HG03565 (cell line): ENCODE measurements around the gene PEX26.
"Not testable (repeated sequence)": the region's sequence is repeated elsewhere in the genome, so short reads cannot be mapped to it uniquely, and the experiment has no call there.

ENCODE experiments used
- ATAC-seq: cut with Tn5 transposase; IDR thresholded peaks from one replicate; pipeline ENCODE4 v1.9.1; 2021; ENCODE audit warnings: mild to moderate bottlenecking, moderate library complexity; ENCODE audit not compliant: unreplicated experiment

Gene PEX26

DNA sequence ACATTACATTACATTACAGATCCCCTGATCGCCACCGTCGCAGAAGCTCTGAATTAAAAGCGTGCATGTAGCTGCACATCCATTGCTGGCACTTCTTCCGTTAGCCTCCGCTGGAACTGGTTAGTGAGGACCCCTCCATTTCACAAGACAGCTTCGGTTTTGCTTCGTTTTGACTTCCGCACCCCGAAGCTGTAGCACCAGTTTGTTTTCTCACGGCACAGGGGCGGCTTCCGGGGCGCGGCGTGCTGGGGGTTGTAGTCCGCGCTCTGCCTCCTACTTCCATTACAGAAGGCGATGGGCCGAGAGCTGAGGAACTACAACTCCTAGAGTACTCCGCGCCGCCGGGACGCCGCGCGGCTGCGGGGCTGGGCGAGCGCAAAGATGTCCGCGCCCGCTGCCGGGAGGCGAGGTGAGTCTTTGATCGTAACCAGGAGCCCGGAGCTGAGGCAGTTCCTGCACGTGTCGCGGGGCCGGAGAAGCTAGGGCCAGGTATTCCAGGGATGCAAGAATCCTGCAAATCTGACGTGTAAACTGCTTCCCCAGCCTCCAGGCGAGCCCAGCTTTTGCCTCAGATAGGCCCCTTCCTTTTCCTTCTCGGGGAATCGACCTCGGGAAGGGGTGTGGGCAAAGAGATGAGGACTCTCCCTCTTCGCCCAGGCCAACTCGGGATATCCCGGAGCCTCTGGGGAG lies at the start of gene PEX26:
Gene PEX26 (plus strand): TSS at position 352 of the 690 bp plus-strand sequence. CDS start 387 bp downstream, outside the sequence.
- ATAC-seq, result peak; percentile 69

DNA sequence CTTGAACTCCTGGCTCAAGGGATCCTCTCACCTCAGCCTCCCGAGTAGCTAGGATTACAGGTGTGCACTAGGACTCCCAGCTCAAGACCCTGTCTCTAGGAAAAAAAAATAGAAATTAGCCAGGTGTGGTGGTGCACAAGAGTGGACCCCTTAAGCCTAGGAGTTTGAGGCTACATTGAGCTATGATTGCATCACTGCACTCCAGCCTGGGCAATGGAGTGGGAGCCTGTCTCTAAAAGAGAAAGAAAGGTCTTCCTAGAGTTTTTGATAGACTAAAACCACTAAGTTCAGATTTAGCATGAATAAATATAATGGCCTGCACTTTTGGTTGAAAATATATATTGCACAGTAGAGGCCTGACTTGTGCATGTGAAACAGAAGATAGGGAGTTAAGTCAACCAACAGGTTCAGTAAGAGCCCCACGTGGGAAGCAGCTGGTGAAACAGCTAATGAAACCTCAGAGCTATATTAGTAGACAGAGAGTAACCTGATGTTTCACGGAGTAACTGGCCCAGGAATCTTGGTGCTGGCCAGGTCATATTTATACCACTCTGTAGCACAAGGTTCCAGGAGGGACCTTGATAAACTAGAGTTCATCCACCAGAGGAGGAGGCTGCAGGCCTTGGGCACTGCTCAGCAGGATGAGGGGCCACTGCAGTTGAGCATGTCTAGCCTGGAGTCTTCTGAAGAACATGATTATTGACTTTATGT lies 48.8 kb upstream of the PEX26 start:
- ATAC-seq, result no peak

DNA sequence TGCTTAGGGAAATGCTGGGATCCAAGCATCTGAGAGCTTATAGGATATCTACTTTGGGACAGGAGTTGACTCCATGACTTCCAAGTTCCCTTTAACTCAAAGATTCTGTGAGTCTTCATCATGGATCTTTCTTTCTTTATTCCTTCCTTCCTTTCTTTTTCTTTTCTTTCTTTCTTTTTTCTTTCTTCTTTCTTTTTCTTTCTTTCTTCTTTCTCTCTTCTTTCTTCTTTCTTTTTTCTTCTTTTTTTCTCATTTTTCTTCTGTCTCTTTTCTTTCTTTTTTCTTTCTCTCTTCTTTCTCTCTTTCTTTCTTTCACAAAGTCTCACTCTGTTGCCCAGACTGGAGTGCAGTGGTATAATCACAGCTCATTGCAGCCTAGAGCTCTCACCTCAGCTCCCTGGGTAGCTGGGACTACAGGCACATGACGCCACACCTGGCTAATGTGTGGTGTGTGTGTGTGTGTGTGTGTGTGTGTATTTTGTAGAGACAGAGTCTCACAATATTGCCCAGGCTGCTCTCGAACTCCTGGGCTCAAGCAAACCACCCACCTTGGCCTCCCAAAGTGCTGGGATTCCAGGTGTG lies 48.0 kb upstream of the PEX26 start:
- no peak for ATAC-seq

DNA sequence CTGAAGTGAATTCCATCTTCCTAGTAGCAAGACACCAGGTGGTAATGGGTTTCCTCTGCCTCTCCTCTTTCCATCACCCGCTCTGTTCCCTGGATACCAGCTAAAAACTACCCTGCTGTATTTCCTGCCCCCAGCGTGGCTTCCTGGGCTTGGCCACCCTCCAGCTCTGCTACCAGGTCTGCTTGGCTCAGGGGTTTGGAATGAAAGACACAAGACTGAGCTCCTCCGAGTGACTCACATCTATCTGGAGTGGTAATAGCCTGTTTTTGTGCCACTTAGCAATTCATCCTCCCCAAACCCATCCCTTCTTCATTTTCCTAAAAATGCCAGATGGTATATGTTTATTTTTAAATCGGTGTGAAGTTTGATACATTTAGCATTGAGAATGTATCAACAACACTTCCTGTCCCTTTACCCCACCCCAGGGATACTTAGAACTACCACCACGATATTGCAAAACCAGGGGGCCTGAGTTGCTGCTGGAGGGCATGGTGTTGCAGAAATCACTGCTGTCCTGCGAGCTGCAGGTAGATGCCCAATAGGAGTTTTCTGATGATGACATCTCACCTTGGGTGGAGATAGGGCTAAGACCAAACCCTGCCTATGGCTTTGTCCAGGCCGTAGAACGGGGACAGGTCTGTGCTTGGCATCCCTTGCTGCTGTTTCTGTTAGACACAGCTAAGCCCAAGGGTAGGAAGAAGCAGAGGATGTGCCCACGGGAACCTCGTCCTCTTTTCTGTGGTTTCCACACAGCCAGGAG lies 45.9 kb upstream of the PEX26 start:
- ATAC-seq, result no peak

DNA sequence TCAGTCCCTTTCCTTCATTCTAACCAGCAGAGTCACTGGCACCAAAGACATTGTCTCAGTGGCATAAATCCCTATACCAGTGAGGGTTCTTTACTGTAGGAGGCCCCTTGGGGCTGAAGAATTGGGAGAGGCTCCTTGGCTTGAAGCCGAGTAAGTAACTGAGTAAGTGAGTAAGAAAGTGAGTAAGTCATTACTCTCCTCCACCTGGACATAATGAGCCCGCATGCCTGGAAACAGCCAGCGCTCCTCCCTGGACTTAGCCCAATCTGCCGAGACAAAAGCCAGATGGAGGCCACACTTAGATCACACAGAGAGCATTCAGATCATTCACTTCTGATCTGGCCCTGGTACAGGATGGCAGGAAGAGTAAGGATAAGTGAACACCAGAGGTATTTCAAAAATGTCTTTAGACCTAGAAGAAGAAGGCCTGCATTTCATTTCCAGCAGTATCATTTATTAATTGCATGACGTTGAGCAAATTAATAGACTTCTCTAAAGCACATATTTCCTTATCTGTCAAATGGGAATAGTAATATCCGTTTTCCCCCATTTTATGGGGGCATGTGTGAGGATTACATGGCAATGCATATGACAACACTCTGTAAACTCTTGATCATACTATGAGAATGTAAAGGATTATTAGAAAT lies 45.2 kb upstream of the PEX26 start:
- ATAC-seq, result no peak

DNA sequence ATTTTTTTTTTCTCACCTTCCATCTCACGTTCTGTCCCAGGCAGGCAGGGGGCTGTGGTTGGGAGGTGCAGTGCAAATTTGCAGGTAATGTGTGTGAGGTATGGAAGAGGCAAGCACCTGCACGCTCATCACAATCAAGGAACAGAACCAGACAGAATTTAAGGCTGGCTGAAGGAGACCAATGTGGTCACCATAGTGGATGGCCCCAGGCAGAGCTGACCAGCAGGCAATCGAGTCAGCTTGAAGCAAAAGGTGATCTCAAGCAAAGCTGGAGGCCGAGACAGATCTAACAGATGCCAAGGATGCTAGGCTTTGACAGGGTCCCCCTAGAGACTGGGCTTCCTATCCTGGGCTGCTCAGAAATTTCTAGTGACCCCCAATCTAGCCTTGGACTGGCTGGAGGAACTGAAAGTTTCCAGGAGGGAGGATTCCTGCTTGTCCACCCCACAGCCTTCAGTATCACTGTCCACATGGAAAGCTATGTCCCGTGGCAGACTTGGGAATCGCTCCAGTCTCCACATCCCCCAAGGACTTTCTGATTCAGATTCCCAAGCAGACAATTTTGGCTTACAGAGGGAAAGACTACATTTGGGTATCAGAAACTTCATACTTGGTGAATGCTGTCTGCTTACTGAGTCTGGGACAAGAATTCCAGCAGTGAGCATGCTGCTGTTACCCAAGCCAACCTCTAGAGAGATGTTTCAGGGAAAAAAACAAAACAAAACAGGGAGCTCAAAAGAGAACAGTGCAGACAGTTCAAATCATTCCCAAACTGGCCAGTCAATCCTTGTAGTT lies 44.4 kb upstream of the PEX26 start:
- ATAC-seq, result no peak

DNA sequence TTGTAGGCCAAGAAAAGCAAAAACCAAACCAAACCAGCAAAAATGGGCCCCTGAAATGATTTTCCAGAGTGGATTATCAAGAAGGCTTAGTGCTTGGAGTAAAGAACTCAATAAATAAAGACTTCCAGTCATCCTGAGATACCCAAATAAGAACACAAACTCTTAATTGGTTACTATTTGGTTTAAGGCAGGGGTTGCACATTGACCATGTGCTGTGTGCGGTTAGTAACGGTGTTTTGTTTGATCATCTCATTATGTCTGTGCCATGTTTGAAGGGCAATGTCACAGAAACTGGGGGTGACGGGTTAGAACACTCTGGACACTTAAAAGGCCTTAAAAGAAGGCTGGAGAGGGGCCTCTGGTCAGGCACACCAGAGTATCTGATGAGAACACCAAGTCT lies 43.7 kb upstream of the PEX26 start:
- no peak for ATAC-seq

DNA sequence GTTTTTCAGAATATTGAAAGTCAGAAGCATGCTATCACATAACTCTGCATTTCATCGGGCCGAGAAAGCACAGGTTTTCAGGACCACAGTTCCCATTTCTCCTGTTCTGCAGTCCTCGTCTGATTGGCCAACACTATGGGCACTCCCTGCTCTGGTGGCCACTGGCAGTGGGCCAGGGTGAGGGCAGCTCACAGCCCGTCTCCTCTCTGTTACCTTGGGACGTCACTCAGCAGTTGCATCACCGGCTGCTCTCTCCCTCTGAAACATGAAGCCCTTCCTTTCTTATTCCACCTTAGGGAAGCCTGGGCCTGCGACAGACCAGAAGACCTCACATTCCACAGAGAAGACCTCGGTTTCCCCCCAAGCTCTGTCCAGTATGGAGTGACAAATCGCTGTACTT lies 42.0 kb upstream of the PEX26 start:
- no peak for ATAC-seq

DNA sequence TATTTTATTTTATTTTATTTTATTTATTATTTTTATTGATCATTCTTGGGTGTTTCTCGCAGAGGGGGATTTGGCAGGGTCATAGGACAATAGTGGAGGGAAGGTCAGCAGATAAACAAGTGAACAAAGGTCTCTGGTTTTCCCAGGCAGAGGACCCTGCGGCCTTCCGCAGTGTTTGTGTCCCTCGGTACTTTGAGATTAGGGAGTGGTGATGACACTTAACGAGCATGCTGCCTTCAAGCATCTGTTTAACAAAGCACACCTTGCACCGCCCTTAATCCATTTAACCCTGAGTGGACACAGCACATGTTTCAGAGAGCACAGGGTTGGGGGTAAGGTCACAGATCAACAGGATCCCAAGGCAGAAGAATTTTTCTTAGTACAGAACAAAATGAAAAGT lies 36.9 kb upstream of the PEX26 start:
- ATAC-seq, result not testable (repeated sequence)

DNA sequence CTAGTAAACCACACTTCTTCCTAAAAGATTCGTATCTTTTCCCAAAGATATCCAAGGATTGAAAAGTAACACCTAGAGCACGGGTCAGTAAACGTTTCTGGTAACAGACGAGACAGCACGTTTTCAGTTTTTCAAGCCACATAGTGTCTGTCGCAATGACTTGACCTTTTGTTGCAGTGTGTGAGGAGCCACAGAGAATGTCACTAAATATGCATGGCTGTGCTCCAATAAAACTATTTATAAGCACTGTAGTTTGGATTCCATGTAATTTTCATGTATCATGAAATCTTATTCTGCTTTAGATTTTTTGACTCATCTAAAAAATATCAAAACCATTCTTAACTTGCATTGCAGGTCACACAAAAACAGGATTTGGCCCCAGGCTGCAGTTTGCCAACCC lies 35.1 kb upstream of the PEX26 start:
- no peak for ATAC-seq

DNA sequence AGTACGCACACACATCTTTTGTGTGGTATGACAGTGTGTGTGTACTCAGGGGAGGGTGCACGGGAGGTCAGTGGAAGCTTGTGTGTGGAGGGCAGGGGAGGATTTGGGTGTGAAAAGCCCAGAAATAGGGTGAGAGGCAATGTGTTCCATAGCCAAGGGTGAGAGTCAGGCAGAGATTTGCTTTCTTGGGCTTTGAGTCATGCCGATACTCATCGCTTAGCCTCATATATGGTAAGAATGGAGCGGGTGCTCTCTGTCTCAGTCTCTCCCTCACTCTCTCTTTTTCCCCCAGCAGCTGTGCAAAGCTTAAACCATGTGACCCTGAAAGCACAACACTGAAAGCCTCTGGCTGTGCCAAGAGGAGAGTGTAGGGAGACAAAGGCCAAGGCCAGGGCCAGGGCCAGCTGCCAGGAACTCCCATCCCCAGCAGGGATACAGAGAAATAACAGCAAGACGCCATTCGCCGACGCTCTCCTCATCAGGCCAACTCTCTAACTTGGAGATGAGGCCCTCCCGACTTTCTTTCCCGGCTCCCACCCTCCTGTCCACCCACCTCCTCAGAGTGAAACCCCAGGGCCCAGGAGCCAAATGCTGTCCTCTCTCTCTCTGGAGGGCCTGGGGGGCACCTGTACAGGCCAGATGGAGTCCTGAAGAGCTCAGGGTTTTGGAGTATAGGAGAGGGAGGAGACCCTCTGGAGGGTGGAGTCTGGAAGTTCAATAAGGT lies 33.1 kb upstream of the PEX26 start:
- no peak for ATAC-seq

DNA sequence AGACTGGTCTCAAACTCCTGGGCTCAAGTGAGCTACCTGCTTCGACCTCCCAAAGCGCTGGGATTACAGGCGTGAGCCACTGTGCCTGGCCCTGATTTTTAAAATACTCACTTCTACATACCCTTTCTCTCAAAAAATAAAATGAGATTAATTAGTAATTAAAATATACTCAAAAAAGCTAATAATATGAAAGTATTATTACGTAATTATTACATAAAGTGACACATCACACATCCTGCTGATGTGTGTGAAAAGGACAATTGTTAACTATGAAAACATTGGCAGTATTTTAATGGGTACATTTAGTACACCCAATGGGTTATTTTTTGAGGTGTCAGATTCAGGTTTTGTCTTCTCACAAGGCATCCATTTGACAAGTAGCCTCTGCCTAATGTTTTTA lies 32.0 kb upstream of the PEX26 start:
- no peak for ATAC-seq

DNA sequence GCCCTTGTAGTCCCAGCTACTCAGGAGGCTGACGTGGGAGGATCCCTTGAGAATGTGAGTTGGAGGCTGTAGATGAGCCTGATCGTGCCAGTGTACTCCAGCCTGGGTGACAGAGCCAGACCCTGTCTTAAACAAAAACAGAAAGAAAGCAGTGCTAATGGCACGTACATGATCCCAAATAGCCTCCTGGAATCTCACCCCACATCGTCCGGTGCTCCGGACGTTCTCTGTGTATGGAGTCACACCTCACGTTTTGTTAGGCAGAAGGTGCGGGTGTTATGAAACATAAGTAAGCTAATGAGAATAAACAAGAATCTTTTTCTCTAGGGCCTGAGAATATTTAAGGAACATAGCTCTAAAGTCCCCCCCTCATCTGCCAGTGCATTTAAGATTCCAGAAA lies 29.7 kb upstream of the PEX26 start:
- ATAC-seq, result no peak

DNA sequence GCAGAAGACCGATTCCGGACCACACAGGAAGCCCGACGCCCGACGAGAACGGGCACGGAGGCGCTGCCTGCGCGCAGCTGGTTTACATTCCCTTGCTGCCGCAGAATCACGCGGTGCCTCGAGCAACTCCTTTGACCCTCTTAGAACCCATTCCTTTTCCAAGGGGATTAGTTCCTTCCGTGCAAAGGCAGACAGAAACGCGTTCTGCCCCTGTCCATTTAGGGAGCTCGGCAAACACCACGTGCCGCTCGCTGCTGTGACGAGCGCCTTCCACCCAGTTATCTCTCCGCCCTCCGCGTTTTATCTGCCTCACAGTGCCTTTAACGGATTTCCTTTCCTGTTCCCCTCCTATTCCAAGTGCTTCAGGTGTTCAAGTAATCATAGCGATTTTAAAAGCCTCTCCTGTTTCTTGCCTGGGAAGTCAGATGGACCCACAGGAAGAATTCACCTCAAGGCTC lies 29.3 kb upstream of the PEX26 start:
- ATAC-seq, result no peak

DNA sequence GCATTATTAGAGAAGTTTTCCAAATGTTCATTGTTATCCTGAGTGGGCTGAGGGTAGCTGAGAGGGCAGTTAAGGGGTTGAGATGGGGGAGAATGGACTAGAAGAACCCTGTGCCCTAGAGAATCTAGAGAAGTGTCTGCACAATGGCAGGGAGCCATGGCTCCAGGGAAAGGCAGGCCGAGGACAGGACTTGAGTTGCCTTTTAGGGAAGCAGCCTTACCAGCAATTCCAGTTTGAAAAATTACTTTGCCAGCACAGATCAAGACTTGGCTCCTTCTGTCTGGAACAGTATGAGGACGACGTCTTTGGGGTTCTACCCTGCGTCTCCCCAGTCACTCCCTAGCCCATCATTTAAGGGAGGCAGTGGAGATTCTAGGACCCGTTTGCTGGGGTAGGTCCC lies 27.7 kb upstream of the PEX26 start:
- ATAC-seq, result no peak

DNA sequence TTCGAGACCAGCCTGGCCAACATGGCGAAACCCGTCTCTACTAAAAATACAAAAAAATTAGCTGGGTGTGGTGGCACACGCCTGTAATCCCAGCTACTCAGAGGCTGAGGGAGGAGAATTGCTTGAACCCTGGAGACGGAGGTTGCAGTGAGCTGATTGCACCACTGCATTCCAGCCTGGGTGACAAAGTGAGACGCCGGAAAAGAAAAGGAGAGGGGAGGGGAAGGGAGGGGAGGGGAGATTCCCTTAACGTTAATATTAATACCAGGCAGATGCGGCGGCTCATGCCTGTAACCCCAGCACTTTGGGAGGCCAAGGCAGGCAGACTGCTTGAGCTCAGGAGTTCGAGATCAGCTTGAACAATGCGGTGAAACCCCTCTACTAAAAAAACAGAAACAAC lies 26.7 kb upstream of the PEX26 start:
- ATAC-seq, result not testable (repeated sequence)

DNA sequence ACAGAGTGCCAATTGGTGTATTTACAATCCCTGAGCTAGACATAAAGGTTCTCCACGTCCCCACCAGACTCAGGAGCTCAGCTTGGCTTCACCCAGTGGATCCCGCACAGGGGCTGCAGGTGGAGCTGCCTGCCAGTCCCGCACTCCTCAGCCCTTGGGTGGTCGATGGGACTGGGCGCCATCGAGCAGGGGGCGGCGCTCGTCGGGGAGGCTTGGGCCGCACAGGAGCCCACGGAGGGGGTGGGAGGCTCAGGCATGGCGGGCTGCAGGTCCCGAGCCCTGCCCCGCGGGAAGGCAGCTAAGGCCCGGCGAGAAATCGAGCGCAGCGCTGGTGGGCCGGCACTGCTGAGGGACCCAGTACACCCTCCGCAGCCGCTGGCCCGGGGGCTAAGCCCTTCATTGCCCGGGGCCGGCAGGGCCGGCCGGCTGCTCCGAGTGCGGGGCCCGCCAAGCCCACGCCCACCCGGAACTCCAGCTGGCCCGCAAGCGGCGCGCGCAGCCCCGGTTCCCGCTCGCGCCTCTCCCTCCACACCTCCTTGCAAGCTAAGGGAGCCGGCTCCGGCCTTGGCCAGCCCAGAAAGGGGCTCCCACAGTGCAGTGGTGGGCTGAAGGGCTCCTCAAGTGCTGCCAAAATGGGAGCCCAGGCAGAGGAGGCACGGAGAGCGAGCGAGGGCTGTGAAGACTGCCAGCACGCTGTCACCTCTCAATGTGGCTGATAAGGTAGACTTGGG lies 24.4 kb upstream of the PEX26 start:
- not testable (repeated sequence) for ATAC-seq

DNA sequence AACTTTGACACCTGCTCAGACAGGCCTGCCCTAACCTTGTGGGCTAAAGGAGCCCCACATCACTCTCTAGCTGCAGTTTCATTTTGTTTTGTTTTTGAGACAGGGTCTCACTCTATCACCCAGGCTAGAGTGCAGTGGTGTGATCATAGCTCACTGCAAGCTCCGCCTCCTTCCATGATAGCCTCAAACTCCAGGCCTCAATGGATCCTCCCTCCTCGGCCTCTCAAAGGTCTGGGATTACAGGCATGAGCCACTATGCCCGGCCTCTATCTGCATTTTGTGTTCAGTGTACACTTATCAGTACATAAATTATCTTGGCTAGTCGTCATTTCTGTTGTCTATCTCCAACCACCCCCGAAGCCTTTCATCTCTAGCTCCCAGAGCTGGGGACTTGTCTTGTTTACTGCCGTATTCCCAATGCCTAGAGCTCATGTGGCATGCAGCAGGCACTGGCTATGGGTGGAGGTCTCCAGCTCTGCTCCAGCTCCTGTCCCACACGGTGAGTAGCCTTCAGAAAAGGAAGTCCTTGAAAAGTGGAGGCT lies 22.1 kb upstream of the PEX26 start:
- no peak for ATAC-seq
